ENCODE results near the gene OR52W1.

DNA sequence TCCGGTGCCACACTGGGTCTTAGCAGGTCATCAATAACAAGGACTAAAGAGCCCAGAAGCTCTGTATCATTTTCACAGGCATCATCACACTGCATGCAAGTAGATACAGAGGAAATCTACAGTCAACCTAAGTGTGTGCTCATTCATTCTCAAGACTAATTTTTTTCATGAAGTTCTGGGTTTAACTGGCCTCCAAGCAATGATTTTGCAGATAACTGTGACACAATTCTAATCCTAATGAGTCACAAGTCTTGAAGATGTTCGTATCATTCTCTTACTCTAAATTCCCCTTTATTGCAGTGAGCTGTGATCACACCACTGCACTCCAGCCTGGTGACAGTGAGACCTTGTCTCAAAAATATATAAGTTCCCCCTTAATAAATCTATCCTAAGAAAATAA lies 2.5 kb downstream of the OR52W1 start:
- TF ChIP-seq CTCF (IDR thresholded peaks at IDR 0.05), result no peak
- no peak for TF ChIP-seq POLR2A (IDR thresholded peaks at IDR 0.05)

Measured in Peyer's patch (tissue), 4 donors.